Activated naive CD8-positive, alpha-beta T cell treated with anti-CD3 and anti-CD28 coated beads, Interleukin-2, amount 50 U/mL, for 16 hours (primary cell): ENCODE measurements around the gene MICAL3.

Source experiments
- DNase-seq: peaks from one replicate; pipeline ENCODE4 v3.0.0-alpha.2; 2020; ENCODE audit warnings: low read depth, low spot score

MICAL3 gene

DNA sequence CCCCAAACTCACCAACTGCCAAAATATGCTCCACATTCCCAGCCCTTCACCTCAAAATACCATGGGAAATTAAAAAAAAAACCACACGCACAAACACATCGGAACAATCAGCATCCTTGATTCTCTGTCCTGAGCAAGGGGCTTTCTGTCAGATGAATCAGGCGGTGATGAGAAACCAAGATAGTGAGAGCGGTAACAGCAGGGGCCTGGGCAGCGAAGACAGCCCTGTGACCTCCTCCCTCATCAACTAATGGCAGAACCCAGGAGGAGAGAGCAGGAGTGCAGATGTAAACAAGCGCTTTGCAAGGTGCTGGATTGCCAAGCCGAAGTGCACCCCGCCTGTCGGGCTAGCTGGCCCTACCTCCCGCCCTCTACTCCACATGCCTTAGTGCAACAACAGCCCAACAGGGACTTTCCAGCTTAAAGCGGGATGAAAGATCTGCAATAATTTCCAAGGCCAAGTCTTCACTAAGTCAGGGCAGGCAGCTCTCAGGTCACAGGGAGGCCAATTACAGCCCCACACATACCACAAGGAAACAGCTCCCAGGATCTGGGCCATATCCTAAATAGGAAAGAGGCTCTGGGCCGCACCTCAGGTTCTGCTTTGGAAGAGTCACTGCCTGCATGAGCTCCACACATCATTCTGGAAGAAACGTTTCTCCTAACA, 177.9 kb downstream of the MICAL3 start:
- no peak for DNase-seq

DNA sequence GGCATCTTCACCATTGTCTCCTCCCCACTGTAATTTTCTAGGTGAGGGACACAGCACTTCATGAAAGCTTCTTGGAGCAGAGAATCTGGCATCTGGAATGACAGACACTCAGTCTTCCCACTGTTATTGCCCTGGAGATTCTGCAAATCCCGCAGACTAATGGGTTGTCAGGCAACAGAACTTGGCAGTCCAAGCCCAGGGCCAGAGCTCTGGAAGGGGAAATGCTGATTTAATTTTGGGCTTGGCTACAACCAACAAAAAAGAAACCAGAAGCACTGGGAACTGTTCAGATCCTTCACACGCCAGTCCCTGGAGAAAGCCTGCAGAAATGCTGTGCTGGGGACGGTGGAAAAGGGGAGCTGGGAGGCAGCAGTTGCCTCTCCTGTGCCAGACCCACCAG, 178.6 kb downstream of the MICAL3 start:
- no peak for DNase-seq

DNA sequence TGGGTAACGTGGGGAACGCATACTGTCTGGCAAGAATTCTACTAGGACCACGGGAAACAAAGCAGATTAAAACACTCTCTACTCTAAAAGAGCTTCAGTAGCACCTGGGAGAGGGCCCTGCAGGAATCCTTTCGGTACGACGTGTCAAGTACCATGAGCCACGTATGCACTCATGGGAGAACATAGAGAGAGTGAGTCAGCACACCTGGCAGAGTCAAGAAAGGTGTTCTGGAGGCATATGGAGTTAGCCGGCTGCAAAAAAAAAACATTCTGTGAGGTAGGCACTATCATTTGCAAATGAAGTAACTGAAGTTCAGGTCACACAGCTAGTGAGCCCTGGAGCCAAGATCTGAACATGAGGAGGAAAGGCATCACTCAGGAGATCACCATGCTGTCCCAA, 179.0 kb downstream of the MICAL3 start:
- no peak for DNase-seq

DNA sequence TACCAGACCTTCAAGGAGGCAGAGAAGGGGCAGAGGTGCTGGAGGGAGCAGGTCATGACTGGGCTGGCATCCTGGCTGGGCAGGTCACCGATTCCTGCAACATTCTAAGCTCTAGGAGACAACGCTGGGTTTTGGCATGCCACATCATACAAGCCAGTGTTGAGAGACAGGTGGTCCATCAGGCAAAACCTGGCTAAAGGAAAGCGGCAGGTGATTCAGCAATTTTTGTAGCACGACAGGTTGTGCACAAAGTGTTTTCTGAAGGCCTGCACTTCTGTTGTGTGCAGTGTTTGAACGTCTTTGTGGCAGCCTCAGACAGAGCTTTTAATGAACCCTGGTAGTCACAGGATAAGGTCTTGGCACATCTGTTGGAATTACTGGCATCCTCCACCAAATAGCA, 180.2 kb downstream of the MICAL3 start:
- no peak for DNase-seq

DNA sequence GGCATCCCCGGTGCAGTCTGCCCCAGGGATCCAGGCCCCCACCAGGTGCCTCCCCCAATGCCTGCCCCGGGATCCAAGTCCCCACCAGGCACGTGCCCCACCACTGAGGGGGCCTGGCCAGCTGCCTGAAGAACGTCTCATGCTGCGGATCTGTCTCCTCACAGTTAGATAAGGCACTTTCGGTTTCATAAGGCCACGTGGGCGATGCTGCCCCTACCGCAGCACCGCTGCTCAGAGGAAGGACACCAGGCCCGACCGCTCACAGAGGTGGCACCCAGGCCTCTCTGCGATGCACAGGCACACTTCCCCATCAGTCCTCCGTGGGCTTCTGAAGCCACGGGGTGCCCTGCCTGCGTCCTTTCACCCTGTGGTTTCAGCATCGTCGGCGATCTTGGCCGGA, 182.0 kb downstream of the MICAL3 start:
- DNase-seq = no peak

DNA sequence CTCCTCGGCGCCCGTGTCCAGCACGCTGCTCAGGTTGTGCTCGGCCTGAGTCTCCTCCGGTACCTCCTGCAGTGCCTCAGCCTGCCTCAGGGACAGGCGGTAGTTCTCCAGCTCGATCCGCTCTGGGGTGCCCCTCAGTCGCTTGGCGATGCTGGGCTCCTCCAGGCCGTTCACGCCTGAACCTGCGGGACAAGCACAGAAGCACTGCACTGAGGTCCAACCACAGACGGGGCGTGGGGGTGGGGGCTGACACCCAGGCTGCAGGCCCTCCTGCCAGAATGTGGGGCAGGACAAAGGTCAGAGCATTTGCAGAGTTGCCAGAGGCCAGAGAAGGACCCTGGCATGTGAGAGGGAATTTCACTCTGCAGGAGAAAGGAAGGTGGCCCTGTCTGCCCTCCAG, 182.5 kb downstream of the MICAL3 start:
- DNase-seq = no peak

DNA sequence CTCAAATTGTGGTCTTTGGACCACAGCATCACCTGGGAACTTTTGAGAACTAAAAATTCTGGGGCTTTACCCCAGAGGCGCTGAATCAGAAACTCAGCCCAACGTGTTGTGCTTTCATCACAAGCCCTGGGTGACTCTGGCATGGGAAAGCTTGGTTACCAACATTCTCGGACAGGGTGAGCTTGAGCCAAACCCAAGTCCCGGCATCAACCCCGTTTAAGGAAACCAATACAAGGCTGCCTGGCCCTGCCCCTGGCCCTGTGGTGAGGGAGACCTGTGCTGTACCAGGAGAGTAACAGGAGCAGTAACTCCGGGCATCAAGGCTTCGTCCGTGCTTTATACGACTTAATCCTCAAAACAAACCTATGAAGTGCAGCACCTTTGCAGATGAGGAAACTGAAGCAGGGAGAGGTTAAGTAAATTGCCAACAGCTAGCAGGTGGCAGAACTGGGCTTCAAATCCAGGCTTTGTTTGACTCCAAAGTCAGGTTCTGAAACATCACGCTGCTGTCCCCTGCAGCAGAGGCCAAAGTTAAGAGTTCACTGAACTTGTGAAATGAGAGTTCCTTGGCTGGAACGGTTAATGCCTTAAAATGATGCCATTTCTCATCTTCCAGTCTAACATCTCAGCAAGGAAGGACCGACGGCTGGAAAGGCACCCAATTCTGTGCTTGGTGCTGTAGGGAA, 186.0 kb downstream of the MICAL3 start:
- DNase-seq = no peak

DNA sequence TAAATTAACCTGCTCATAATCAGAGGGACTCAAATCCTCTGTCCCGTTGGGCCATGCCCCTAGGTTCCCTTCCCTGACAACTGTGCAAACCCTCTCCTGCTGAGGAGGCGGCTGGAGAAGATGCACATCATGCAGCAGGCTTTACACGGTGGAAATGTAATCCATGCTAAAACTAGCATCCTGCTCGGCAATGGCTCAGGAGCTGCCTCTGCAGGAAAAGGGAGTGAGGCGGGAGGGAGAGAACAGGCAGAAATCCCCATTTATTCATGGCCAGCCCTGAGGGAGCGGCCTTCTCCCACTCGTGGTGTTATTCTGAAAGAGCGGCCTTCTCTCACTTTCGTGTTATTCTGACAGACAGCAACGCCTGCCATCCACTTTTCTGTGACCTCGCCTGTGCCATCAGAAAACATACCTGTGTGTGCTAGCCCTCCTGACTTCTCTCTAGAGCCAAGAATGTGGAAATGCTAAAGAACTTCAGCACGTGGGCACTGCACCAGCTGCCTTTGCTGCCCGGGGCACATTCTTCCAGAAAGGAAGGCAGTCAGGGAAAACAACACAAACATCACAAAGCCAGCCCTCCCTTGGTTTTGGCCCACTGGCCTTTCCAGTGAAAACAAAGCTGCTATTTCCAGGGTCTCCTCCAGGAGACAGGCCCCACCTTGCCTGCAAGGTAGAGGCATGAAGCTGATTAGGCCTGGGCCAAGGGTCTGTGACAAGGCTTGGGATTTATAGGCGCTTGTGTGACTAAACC, 187.2 kb downstream of the MICAL3 start:
- no peak for DNase-seq

DNA sequence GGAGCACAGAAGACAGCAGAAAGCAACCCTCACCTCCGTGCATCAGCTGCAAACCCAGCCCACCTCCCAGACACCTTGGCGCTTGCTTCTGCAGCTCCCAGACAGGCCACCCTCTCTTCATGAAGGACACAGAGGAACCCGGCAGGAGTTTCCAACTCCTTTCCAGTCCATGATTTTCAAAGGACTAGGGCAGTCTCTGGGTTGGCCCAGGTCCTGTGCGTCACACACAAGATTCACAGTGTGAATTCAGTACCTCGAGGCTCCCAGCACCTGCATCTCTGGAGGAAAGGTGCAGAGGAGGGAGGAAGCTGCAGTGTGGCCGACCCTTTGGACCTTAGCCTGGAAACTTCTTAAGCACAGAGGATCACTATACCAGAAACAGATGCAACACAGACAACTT, 189.1 kb downstream of the MICAL3 start:
- no peak for DNase-seq

DNA sequence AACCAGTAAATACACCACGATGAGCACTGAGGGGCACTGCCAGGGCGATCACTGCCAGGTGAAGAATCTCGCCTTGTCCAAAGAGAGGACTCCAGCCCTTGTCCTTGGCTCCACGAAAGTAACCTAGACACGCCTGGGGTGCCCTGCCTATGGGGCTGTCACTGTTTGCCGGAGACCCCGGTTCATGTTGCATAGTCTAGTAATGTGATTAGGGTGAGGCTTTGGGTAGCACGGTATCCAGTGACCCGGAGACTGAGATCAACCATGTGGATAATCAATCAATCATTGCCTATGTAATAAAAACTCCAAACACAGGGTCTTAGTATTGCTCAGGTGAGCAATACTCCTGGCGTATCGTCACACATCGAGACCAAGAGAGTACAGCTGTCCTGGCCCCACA, 190.9 kb downstream of the MICAL3 start:
- no peak for DNase-seq

DNA sequence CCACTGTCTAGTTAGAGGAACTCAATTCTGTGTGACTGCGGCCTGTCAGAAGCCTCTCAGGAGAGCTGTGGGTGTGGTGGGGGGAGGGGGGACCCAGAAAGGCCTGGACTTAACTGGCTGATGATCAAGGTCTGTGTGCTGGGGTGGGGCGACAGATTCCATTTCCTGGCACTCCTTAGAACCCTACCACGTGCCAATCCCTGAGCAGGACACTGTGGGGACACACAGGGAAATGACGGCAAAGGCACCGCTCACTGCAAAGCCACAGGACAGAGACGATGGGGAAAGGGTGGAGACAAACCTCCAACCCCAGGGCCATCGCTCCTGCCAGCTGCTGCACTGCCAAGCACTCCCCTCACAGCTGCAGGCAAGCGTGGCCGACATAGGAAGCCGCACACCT, 191.7 kb downstream of the MICAL3 start:
- DNase-seq = no peak

DNA sequence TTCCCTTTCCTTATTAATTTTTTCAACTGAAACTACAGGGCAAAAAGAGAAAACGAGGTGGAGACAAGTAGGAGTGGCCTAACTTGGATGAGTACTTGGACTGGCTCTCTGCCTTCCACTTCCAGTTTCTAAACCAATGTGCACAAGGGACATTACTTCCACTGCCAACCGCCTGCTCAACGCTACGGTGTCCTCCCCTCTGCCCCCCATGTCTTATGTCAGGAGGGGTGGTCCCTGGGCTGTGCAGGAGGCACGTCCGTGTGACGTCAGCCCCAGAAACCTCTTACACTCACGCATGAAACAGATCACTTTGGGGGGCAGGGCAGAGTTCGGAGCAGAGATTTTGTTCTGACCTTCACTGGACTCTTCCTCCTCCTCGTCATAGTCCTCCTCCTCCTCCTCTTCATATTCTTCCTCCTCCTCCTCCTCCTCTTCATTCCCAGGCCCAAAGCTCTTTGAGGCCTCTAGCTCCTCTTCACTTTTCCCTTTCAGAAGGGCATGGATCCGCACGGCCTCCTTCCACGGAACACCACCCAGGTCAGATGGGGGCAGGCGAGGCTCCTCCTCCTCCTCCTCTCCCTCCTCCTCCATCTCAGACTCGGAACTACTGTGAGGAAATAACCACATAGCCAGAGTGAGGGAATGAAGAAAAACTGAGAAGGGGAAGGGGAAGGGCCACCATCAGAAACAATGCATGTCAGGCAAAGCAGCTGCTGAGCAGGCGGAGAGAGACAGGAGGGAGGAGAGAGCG, 192.7 kb downstream of the MICAL3 start:
- DNase-seq = no peak

DNA sequence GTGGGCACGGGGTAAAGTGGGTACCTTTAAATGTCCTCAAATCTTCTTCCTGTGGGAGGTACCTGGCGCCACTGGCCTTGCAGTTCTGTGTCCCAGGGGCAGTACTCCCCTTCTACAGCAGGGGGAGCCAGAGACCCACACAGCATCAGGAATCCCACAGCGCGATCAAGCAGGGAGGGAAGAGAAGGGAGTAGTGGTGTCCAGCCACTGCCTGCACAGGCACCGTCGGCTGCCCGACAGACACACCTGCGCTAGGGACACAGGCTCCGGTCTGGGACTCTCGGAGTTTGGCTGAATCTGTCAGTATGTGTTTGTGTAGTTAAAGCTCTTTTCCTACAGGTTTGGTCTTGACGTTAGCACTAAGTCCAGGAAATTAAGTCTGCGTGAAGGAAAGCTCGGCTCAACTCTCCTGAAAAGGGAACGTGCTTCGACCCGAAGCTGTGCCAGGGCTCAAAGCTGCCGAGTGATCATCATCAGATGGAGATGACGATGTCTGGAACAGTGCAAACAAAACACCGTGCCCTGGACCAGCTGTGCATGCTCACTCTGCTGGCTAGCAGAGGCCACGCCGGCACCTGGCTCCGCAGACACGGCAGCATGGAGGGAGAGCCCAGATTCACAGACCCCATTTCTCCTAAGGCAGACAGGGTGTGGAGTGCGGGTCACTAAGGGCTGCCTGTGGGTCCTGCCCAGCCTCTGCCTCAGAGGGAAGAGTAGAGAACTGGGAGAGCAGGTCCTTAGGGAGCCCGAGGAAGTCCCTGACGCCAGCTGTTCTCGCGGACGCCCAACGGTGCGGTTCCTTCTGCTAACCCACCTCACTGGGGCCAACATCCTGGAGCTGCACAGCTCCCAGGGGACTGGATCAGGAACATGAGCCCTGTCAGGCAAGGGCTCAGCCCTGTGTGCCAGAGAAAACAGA, 194.1 kb downstream of the MICAL3 start:
- DNase-seq = peak; percentile 61

DNA sequence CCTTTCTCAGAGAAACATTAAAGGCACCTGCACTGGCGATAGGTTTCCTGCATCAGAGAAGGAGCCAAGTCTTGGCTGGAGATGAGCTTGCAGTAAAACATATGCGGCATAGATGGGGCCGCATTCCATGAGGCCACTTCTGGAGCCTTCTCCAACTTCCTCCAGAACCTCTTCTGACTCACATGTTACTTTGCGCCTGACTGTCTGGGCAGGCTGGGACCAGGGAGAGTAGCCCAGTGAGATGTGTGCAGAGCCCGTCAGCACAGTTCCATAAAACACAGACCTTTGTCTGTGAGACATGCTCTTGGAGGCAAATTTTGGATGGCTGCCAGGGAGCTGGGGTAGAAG, 194.7 kb downstream of the MICAL3 start:
- DNase-seq = no peak

DNA sequence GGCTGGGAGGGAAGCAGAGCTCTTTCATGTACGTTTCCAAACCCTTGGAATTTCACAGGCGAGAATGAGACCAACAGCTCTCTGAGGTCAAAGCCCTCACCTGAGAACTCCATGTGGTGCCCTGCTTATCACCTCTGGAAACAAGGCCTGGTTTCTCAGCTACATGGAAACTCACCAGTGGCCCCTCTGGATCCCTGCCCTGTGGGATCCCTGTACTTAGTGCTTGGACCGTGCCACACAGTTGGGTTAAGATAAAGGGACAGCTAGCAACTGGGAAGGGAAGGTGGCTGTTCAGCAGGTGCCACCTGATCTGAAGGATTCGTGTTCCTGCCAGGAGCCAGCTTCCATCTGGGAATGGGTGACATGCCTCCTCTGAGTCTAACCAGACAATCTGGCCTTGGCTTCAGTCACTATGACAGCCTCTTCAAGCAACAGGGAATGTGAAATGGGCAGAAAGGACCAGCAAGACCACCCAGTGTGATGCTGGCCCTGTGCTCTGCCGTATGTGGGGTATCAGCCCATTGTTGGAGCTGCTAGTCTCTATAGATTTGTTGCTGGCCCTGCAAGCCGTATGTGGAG, 195.8 kb downstream of the MICAL3 start:
- no peak for DNase-seq

DNA sequence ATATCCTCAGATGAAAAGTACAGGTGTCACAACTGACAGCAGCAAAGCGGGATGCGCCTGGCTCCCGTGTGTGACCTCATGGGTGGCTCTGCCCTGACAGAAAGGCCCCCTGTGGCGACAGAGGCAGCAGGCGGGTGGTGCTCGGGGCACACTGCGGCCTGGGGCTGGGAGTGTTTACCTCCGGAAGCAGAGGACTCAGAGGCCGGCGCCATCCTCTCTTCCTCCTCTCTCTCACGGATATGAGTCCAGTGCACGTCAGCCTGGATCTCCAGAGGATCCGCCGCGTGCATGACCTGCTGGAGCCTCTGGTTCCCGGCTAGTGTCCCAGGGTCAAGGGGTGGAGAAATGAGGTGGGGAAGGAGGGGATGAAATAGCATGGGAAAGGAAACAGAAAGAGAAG, 196.9 kb downstream of the MICAL3 start:
- no peak for DNase-seq

DNA sequence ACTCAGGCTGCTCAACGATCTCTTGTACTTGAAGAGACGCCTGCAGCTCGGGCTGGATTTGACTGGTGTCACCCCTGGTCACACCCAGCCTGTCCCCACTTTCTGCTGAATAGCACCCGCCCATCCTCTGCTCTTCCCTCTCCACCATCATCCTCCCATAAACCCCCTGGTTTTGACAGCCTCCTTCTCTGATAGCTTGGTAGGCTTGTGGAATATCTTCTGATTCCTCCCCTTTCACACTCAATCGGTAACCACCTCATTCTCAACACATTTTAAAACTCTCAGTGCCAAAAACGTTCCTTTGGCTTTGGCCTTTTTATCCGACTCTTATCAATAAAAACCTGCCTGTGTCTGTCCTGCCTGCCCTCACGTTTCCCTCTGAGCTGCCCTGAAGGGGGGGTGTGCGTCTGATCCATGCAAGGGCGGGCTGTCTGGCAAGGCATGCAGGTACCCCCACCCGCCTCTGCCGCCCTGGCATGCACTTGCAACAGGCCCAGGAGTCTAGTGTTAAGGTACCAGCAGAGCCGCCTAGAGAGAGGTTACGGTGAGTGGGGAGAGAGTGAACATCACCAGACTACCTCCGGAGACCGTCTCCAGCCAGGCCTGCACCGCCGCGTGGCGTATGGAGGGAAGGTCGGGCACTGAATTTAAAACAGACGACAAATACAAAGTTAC, 198.3 kb downstream of the MICAL3 start:
- no peak for DNase-seq

DNA sequence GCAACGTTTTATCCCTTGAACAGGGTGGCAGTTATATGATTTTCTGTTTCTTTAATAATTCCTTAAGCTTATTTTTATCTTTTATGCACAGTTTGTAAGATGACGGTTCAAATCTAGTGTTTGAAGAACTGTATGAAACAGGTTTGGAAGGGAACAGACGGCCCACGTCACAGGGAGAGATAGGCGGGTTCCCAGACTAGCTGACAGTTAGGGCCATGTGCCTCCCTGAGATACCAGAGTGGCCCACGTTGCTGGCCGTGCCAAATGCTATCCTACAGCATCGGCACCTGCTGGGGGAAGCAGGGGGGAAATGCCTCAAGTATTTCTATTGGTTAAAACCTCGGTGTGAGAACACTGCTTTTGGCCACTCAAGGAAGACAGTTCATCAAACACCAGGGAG, 199.9 kb downstream of the MICAL3 start:
- DNase-seq = no peak

DNA sequence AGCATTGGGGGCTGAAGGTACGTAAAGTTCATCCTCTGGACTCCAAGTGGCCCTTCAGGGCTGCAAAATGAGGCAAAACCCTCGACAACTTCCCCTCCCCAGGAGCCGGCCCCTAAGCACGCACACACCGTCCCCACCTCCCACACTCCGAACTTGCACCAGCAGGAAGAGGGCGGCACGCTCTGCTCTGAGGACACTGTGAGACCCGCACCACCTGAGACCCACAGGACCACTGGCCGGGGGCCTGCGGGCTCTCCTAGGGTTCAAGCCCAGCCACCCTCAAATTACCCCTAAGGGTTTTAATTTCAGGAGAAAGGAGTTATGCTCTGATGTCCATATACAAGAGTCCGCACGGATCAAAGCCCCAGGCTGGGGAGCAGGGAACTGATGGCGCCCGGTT, 200.4 kb downstream of the MICAL3 start:
- DNase-seq = no peak

DNA sequence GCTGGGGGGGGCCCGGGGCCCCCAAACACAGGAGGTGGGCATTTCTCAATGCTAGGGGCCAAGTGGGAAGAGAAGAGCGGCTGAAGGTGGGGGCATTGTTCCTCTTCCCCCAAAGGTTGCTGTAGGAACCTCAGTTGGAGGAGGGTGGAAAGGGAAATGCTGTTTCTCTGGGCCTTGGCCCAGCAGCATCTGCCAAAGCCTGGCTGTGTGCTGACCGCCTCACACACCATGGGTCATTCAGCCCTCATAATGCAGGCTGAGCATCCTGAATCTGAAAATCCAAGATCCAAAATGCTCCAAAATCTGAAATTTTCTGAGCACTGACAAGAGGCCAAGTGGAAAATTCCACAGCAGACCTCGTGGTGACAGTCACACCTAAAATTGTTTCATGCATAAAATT, 201.1 kb downstream of the MICAL3 start:
- no peak for DNase-seq
